GM12891 (cell line): ENCODE data around the gene P2RY14.

Source experiments
- PAX5 ChIP-seq: IDR thresholded peaks from 2 replicates; pipeline ENCODE4 v1.6.1; 2011; ENCODE audit warnings: low read length, moderate library complexity, mild to moderate bottlenecking; ENCODE audit not compliant: insufficient read depth, severe bottlenecking
- POLR2A ChIP-seq: IDR thresholded peaks from 2 replicates; pipeline ENCODE4 v1.6.1; 2011; ENCODE audit warnings: low read depth, low read length, control low read depth

- TF ChIP-seq PAX5: no peak
- no peak for TF ChIP-seq POLR2A
Measured at GRCh38 chr3:151314593-151314992, 36.3 kb upstream of the P2RY14 start.
